GM18873 (cell line): ENCODE data around the gene GON7.
"Not testable (repeated sequence)": the region's sequence is repeated elsewhere in the genome, so short reads cannot be mapped to it uniquely, and the experiment has no call there.

ENCODE experiments used
- ATAC-seq: cut with Tn5 transposase; IDR thresholded peaks from one replicate; pipeline ENCODE4 v1.9.1; 2021; ENCODE audit warnings: mild to moderate bottlenecking, moderate library complexity, moderate number of reproducible peaks; ENCODE audit not compliant: unreplicated experiment, low FRiP score

The GON7 gene

GRCh38 chr14:93201155-93201704, 5.6 kb downstream of the GON7 start:
- no peak for ATAC-seq

- no peak for ATAC-seq
Observed at GRCh38 chr14:93200553-93200952, 6.3 kb downstream of the GON7 start.

- ATAC-seq: no peak
Observed at GRCh38 chr14:93199031-93199430, 7.8 kb downstream of the GON7 start.

GRCh38 chr14:93195316-93195999, 11.4 kb downstream of the GON7 start:
- no peak for ATAC-seq

- no peak for ATAC-seq
Observed at GRCh38 chr14:93186956-93187355, 19.9 kb downstream of the GON7 start.

GRCh38 chr14:93186466-93186865, 20.4 kb downstream of the GON7 start:
- ATAC-seq: no peak

GRCh38 chr14:93185349-93185720, 21.5 kb downstream of the GON7 start:
- ATAC-seq: no peak

GRCh38 chr14:93184391-93185348, 22.2 kb downstream of the GON7 start, which contains the start of the genes LYSET and MOAP1:
LYSET (plus strand) TSS chr14:93185317; CDS start chr14:93185406, 89 bp downstream.
MOAP1 (minus strand) TSS chr14:93184897; CDS start chr14:93184242, 655 bp downstream.
- ATAC-seq: peak; percentile 77

- no peak for ATAC-seq
Observed at GRCh38 chr14:93183596-93184317, 23.1 kb downstream of the GON7 start.

- no peak for ATAC-seq
Observed at GRCh38 chr14:93175492-93175891, 31.4 kb downstream of the GON7 start.

GRCh38 chr14:93174731-93175130, 32.1 kb downstream of the GON7 start:
- ATAC-seq: not testable (repeated sequence)

GRCh38 chr14:93173943-93174395, 32.9 kb downstream of the GON7 start:
- no peak for ATAC-seq

GRCh38 chr14:93171376-93171775, 35.5 kb downstream of the GON7 start:
- ATAC-seq: no peak

GRCh38 chr14:93170141-93170540, 36.7 kb downstream of the GON7 start:
- not testable (repeated sequence) for ATAC-seq

GRCh38 chr14:93169619-93170018, 37.2 kb downstream of the GON7 start:
- ATAC-seq: not testable (repeated sequence)

- not testable (repeated sequence) for ATAC-seq
Observed at GRCh38 chr14:93168610-93169009, 38.3 kb downstream of the GON7 start.

- ATAC-seq: not testable (repeated sequence)
Observed at GRCh38 chr14:93165271-93166265, 41.3 kb downstream of the GON7 start.

- no peak for ATAC-seq
Observed at GRCh38 chr14:93163564-93163963, 43.3 kb downstream of the GON7 start.

GRCh38 chr14:93161411-93161940, 45.4 kb downstream of the GON7 start:
- no peak for ATAC-seq
